Upper lobe of right lung (tissue), 1 donor: ENCODE results near the gene IGFBP7. TPM values are rescaled to one million over a fixed set of nuclear protein-coding genes. Genes with fewer than 3 reads are reported as not detected.

ENCODE experiments used
- ATAC-seq: fragments of 200-7000 bp; cut with Tn5 transposase; one replicate; pipeline ENCODE4 v1.9.1; 2020; ENCODE audit warnings: mild to moderate bottlenecking, moderate library complexity
- DNase-seq: peaks from one replicate; pipeline ENCODE4 v3.0.0-alpha.2; 2020
- H3K27ac ChIP-seq: fragments of 200-600 bp; one replicate; pipeline ENCODE4 v1.8.0; 2022
- H3K27me3 ChIP-seq: fragments of 200-600 bp; one replicate; pipeline ENCODE4 v1.8.0; 2022; ENCODE audit warnings: mild to moderate bottlenecking
- H3K36me3 ChIP-seq: fragments of 200-600 bp; one replicate; pipeline ENCODE4 v1.8.0; 2022
- H3K4me1 ChIP-seq: fragments of 200-600 bp; one replicate; pipeline ENCODE4 v1.8.0; 2022
- H3K4me3 ChIP-seq: fragments of 200-600 bp; one replicate; pipeline ENCODE4 v1.8.0; 2022; ENCODE audit warnings: mild to moderate bottlenecking
- H3K9me3 ChIP-seq: fragments of 200-600 bp; one replicate; pipeline ENCODE4 v1.8.0; 2022
- CTCF ChIP-seq: fragments of 200-600 bp; IDR thresholded peaks from one replicate; pipeline ENCODE4 v1.8.0; 2022; ENCODE audit warnings: antibody characterized with exemption
- intact Hi-C: fragments of 100-400 bp; cut with DNase I; formaldehyde crosslinking; loops from one replicate; pipeline ENCODE4 v1.11.0; 2022
- total RNA-seq: library from RNA; stranded (reverse); fragmentation: NEBNext Ultra II Directional; extraction: Animal tissue kit (Norgen Biotek cat#: 25700); gene quantifications from one replicate; pipeline ENCODE4 v1.2.1, GENCODE V29; 2021
- donor health status: DM: no; HTN: yes; CAD: no; lungs with severe emphysema.

Gene IGFBP7
- total RNA-seq, 1 donor from 2014 or later, result 661 TPM

DNA sequence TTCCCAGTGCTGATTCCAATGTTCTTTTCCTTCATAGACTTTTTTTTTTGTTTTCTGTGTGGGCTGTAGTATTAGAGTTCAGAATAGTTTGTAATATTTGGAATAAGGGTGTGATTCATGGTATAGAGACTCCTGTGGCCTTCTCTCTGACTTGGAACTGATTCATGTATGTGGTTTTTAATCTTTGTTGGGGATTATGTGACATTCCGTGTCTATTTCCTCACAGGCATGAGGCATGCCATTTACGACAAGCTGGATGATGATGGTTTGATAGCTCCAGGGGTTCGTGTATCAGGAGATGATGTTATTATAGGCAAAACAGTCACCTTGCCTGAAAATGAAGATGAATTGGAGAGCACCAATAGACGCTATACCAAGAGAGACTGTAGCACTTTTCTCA, 87.1 kb downstream of the IGFBP7 start:
- Histone ChIP-seq H3K4me1 (no peaks in the 10 kb centered on the region), H3K4me3 (no peak overlapping the region), H3K27me3 (no peaks in the 10 kb centered on the region), H3K27ac (no peak overlapping the region), H3K9me3 (no peaks in the 10 kb centered on the region), H3K36me3 (peaks cover 91% of the 10 kb centered on the region)
- intact Hi-C loops, result no loop called here
- no peak for ATAC-seq
- DNase-seq, result no peak
- no peak for TF ChIP-seq CTCF

DNA sequence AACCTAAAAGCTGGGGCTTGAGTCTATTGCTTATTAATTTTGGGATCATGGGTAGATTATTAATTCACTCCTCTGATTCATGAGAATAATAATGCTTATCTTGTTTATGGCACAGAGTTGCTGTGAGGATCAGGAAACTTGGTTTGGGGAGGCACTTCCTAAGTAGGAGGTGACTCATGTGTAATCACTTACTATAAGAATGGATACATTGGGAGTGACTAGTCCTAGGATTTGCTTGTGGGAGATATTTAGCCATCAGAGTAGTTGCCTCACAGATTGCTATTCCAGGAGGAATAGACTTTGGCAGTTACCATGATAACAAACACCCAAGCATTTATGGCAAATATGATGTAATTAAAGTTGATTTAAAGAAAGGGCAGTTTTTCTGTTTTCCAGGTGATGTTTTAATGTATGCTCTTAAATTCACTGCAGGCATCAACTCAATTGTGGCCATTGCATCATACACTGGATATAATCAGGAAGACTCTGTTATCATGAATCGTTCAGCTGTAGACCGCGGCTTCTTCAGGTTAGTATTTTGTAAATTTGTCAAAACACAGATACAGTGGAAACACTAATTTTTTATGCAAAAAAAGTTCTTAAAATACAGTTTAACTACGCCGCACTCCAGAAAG, 89.6 kb downstream of the IGFBP7 start:
- no peak for TF ChIP-seq CTCF
- H3K4me1 ChIP-seq, result no peaks in the 10 kb centered on the region
- no peak overlapping the region for H3K4me3 ChIP-seq
- H3K27ac ChIP-seq, result no peak overlapping the region
- H3K27me3 ChIP-seq, result no peaks in the 10 kb centered on the region
- no peaks in the 10 kb centered on the region for H3K9me3 ChIP-seq
- intact Hi-C loops, result no loop called here
- DNase-seq (no peak), ATAC-seq (no peak)
- H3K36me3 ChIP-seq, result peaks cover 93% of the 10 kb centered on the region

- Histone ChIP-seq H3K36me3 (peaks cover 93% of the 10 kb centered on the region), H3K27ac (peak overlapping the region; percentile 21)
- ATAC-seq, result no peak
These were observed 91.2 kb downstream of the IGFBP7 start for GRCh38 chr4:57018980-57019379.

GRCh38 chr4:57013543-57014120, 96.6 kb downstream of the IGFBP7 start:
- Histone ChIP-seq H3K4me3 (no peak overlapping the region), H3K27me3 (no peaks in the 10 kb centered on the region), H3K27ac (no peak overlapping the region), H3K9me3 (no peaks in the 10 kb centered on the region), H3K4me1 (no peaks in the 10 kb centered on the region), H3K36me3 (peaks cover 100% of the 10 kb centered on the region)
- intact Hi-C loops, result no loop called here
- ATAC-seq, result no peak
- TF ChIP-seq CTCF, result no peak
- DNase-seq, result no peak

More at GRCh38 chr4:57018980-57019379, 91.2 kb downstream of the IGFBP7 start:
- peak; percentile 9 for TF ChIP-seq CTCF
- no peak for DNase-seq
- Histone ChIP-seq H3K27me3 (no peaks in the 10 kb centered on the region), H3K4me1 (no peaks in the 10 kb centered on the region), H3K9me3 (no peaks in the 10 kb centered on the region), H3K4me3 (no peak overlapping the region)
- intact Hi-C loops, result no loop called here

- TF ChIP-seq CTCF, result no peak
- H3K36me3 ChIP-seq, result peaks cover 81% of the 10 kb centered on the region
- no peak overlapping the region for H3K27ac ChIP-seq
These were observed 110.4 kb downstream of the IGFBP7 start for GRCh38 chr4:56999751-57000150.

More at GRCh38 chr4:56999751-57000150, 110.4 kb downstream of the IGFBP7 start:
- intact Hi-C loops, result no loop called here
- Histone ChIP-seq H3K4me3 (no peak overlapping the region), H3K9me3 (no peaks in the 10 kb centered on the region), H3K27me3 (no peaks in the 10 kb centered on the region), H3K4me1 (no peaks in the 10 kb centered on the region)
- DNase-seq (no peak), ATAC-seq (no peak)
